ENCODE results near the gene KLF13.

KLF13 gene

GRCh38 chr15:31399544-31400171, 73.0 kb downstream of the KLF13 start:
- H3K9ac ChIP-seq (ENCODE audit: low read length): no peak overlapping the region
- no peaks in the 10 kb centered on the region for H3K79me1 ChIP-seq (ENCODE audit: low read length)
- no peak overlapping the region for H2AK5ac ChIP-seq (ENCODE audit: low read length)
- H4K5ac ChIP-seq (ENCODE audit: low read length): no peak overlapping the region
- no peak overlapping the region for H3K56ac ChIP-seq (ENCODE audit: low read length)
- no CpG with 5 or more reads among the region's 8 CpGs for WGBS (ENCODE audit: extremely low coverage, insufficient coverage, low lambda C conversion rate)
- no peaks in the 10 kb centered on the region for H3K79me2 ChIP-seq (ENCODE audit: control insufficient read depth, insufficient read depth, low read length)
- H3K36me3 ChIP-seq (ENCODE audit: control insufficient read depth, insufficient read depth, low read length): no peaks in the 10 kb centered on the region
- H2BK15ac ChIP-seq (replicated peaks; ENCODE audit: low read depth): no peak overlapping the region
- H3K18ac ChIP-seq (ENCODE audit: low read length): no peak overlapping the region
- no peak overlapping the region for H3K23ac ChIP-seq (ENCODE audit: low read length)
- H3K27ac ChIP-seq (ENCODE audit: low read depth, low read length): no peak overlapping the region
- H4K8ac ChIP-seq (ENCODE audit: low read depth, low read length): no peak overlapping the region
- H3K4ac ChIP-seq (ENCODE audit: low read depth, low read length): no peak overlapping the region
- H3K4me1 ChIP-seq (ENCODE audit: control insufficient read depth, low read depth, low read length): peaks cover 4% of the 10 kb centered on the region
- DNase-seq: no peak
- no peak overlapping the region for H2BK5ac ChIP-seq (ENCODE audit: low read length)
- no peak overlapping the region for H3K4me2 ChIP-seq (ENCODE audit: low read length)
- no peak overlapping the region for H2BK120ac ChIP-seq (ENCODE audit: low read depth, low read length)
- H3K27me3 ChIP-seq (ENCODE audit: insufficient read depth, low read length, poor library complexity): no peaks in the 10 kb centered on the region
- no peak overlapping the region for H3K4me3 ChIP-seq (ENCODE audit: low read length)

- no peak for DNase-seq
- no peak overlapping the region for H3K23ac ChIP-seq (ENCODE audit: low read length)
- no peak overlapping the region for H3K18ac ChIP-seq (ENCODE audit: low read length)
- H2BK120ac ChIP-seq (ENCODE audit: low read depth, low read length): no peak overlapping the region
- no peak overlapping the region for H3K4ac ChIP-seq (ENCODE audit: low read depth, low read length)
- H3K36me3 ChIP-seq (ENCODE audit: control insufficient read depth, insufficient read depth, low read length): no peaks in the 10 kb centered on the region
- WGBS (ENCODE audit: extremely low coverage, insufficient coverage, low lambda C conversion rate): no CpG with 5 or more reads among the region's 13 CpGs
- no peak overlapping the region for H3K4me3 ChIP-seq (ENCODE audit: low read length)
- no peak overlapping the region for H3K56ac ChIP-seq (ENCODE audit: low read length)
- H2AK5ac ChIP-seq (ENCODE audit: low read length): no peak overlapping the region
- H3K27ac ChIP-seq (ENCODE audit: low read depth, low read length): no peak overlapping the region
- no peaks in the 10 kb centered on the region for H3K79me2 ChIP-seq (ENCODE audit: control insufficient read depth, insufficient read depth, low read length)
- no peak overlapping the region for H4K5ac ChIP-seq (ENCODE audit: low read length)
- H3K27me3 ChIP-seq (ENCODE audit: insufficient read depth, low read length, poor library complexity): no peaks in the 10 kb centered on the region
- no peaks in the 10 kb centered on the region for H3K79me1 ChIP-seq (ENCODE audit: low read length)
- no peak overlapping the region for H2BK5ac ChIP-seq (ENCODE audit: low read length)
- H3K4me2 ChIP-seq (ENCODE audit: low read length): no peak overlapping the region
- H3K9ac ChIP-seq (ENCODE audit: low read length): no peak overlapping the region
- H4K8ac ChIP-seq (ENCODE audit: low read depth, low read length): no peak overlapping the region
- H2BK15ac ChIP-seq (replicated peaks; ENCODE audit: low read depth): no peak overlapping the region
- peaks cover 4% of the 10 kb centered on the region for H3K4me1 ChIP-seq (ENCODE audit: control insufficient read depth, low read depth, low read length)
These were observed 73.7 kb downstream of the KLF13 start for GRCh38 chr15:31400222-31400927.

- no peak overlapping the region for H3K4me2 ChIP-seq (ENCODE audit: low read length)
- H4K8ac ChIP-seq (ENCODE audit: low read depth, low read length): no peak overlapping the region
- no peak overlapping the region for H2BK15ac ChIP-seq (replicated peaks; ENCODE audit: low read depth)
- no peak overlapping the region for H3K18ac ChIP-seq (ENCODE audit: low read length)
- peaks cover 4% of the 10 kb centered on the region for H3K4me1 ChIP-seq (ENCODE audit: control insufficient read depth, low read depth, low read length)
- H3K36me3 ChIP-seq (ENCODE audit: control insufficient read depth, insufficient read depth, low read length): no peaks in the 10 kb centered on the region
- no peak overlapping the region for H2AK5ac ChIP-seq (ENCODE audit: low read length)
- no peaks in the 10 kb centered on the region for H3K27me3 ChIP-seq (ENCODE audit: insufficient read depth, low read length, poor library complexity)
- no peak overlapping the region for H3K56ac ChIP-seq (ENCODE audit: low read length)
- no peak overlapping the region for H3K23ac ChIP-seq (ENCODE audit: low read length)
- DNase-seq: no peak
- H3K27ac ChIP-seq (ENCODE audit: low read depth, low read length): no peak overlapping the region
- H3K4me3 ChIP-seq (ENCODE audit: low read length): no peak overlapping the region
- H2BK120ac ChIP-seq (ENCODE audit: low read depth, low read length): no peak overlapping the region
- H3K9ac ChIP-seq (ENCODE audit: low read length): no peak overlapping the region
- H3K79me1 ChIP-seq (ENCODE audit: low read length): no peaks in the 10 kb centered on the region
- H2BK5ac ChIP-seq (ENCODE audit: low read length): no peak overlapping the region
- H4K5ac ChIP-seq (ENCODE audit: low read length): no peak overlapping the region
- H3K4ac ChIP-seq (ENCODE audit: low read depth, low read length): no peak overlapping the region
- no CpG with 5 or more reads among the region's 8 CpGs for WGBS (ENCODE audit: extremely low coverage, insufficient coverage, low lambda C conversion rate)
- no peaks in the 10 kb centered on the region for H3K79me2 ChIP-seq (ENCODE audit: control insufficient read depth, insufficient read depth, low read length)
These were observed 74.6 kb downstream of the KLF13 start for GRCh38 chr15:31401282-31401681.

GRCh38 chr15:31402003-31402402, 75.4 kb downstream of the KLF13 start:
- no peaks in the 10 kb centered on the region for H3K79me1 ChIP-seq (ENCODE audit: low read length)
- WGBS (ENCODE audit: extremely low coverage, insufficient coverage, low lambda C conversion rate): no CpG with 5 or more reads among the region's 8 CpGs

GRCh38 chr15:31402511-31403056, 75.9 kb downstream of the KLF13 start:
- Histone ChIP-seq H2BK120ac (ENCODE audit: low read depth, low read length) (no peak overlapping the region), H3K79me1 (ENCODE audit: low read length) (no peaks in the 10 kb centered on the region), H3K27ac (ENCODE audit: low read depth, low read length) (no peak overlapping the region), H3K56ac (ENCODE audit: low read length) (no peak overlapping the region), H3K4ac (ENCODE audit: low read depth, low read length) (no peak overlapping the region), H3K9ac (ENCODE audit: low read length) (no peak overlapping the region), H3K36me3 (ENCODE audit: control insufficient read depth, insufficient read depth, low read length) (no peaks in the 10 kb centered on the region), H3K4me1 (ENCODE audit: control insufficient read depth, low read depth, low read length) (peaks cover 4% of the 10 kb centered on the region), H2AK5ac (ENCODE audit: low read length) (no peak overlapping the region), H3K18ac (ENCODE audit: low read length) (no peak overlapping the region), H2BK15ac (replicated peaks; ENCODE audit: low read depth) (no peak overlapping the region), H4K5ac (ENCODE audit: low read length) (no peak overlapping the region), H3K23ac (ENCODE audit: low read length) (no peak overlapping the region), H4K8ac (ENCODE audit: low read depth, low read length) (no peak overlapping the region), H2BK5ac (ENCODE audit: low read length) (no peak overlapping the region), H3K4me3 (ENCODE audit: low read length) (no peak overlapping the region), H3K4me2 (ENCODE audit: low read length) (no peak overlapping the region), H3K79me2 (ENCODE audit: control insufficient read depth, insufficient read depth, low read length) (no peaks in the 10 kb centered on the region), H3K27me3 (ENCODE audit: insufficient read depth, low read length, poor library complexity) (no peaks in the 10 kb centered on the region)
- no peak for DNase-seq
- WGBS (ENCODE audit: extremely low coverage, insufficient coverage, low lambda C conversion rate): no CpG with 5 or more reads among the region's 13 CpGs

More at GRCh38 chr15:31402003-31402402, 75.4 kb downstream of the KLF13 start:
- Histone ChIP-seq H3K23ac (ENCODE audit: low read length) (no peak overlapping the region), H3K4me2 (ENCODE audit: low read length) (no peak overlapping the region), H2AK5ac (ENCODE audit: low read length) (no peak overlapping the region), H3K79me2 (ENCODE audit: control insufficient read depth, insufficient read depth, low read length) (no peaks in the 10 kb centered on the region), H4K5ac (ENCODE audit: low read length) (no peak overlapping the region), H2BK15ac (replicated peaks; ENCODE audit: low read depth) (no peak overlapping the region), H3K27ac (ENCODE audit: low read depth, low read length) (no peak overlapping the region), H3K4me3 (ENCODE audit: low read length) (no peak overlapping the region), H3K4me1 (ENCODE audit: control insufficient read depth, low read depth, low read length) (peaks cover 4% of the 10 kb centered on the region), H2BK5ac (ENCODE audit: low read length) (no peak overlapping the region), H4K8ac (ENCODE audit: low read depth, low read length) (no peak overlapping the region), H2BK120ac (ENCODE audit: low read depth, low read length) (no peak overlapping the region), H3K18ac (ENCODE audit: low read length) (no peak overlapping the region), H3K4ac (ENCODE audit: low read depth, low read length) (no peak overlapping the region), H3K27me3 (ENCODE audit: insufficient read depth, low read length, poor library complexity) (no peaks in the 10 kb centered on the region), H3K36me3 (ENCODE audit: control insufficient read depth, insufficient read depth, low read length) (no peaks in the 10 kb centered on the region), H3K9ac (ENCODE audit: low read length) (no peak overlapping the region), H3K56ac (ENCODE audit: low read length) (no peak overlapping the region)
- DNase-seq: no peak

All from mesendoderm (in vitro differentiated cells).